NCI-H187 treated with DMSO at 0.1 percent for 48 hours (cell line): ENCODE measurements around the gene CRTC1.
"Not testable (repeated sequence)": the region's sequence is repeated elsewhere in the genome, so short reads cannot be mapped to it uniquely, and the experiment has no call there.

Source experiments
- DNase-seq: peaks from one replicate; lab custom pipeline; 2025; lab: John Stamatoyannopoulos, UW

Gene CRTC1

GRCh38 chr19:18802354-18802753 is 118.9 kb downstream of the CRTC1 start:
- no peak for DNase-seq

GRCh38 chr19:18803550-18804138 is 120.2 kb downstream of the CRTC1 start:
- no peak for DNase-seq

DNA sequence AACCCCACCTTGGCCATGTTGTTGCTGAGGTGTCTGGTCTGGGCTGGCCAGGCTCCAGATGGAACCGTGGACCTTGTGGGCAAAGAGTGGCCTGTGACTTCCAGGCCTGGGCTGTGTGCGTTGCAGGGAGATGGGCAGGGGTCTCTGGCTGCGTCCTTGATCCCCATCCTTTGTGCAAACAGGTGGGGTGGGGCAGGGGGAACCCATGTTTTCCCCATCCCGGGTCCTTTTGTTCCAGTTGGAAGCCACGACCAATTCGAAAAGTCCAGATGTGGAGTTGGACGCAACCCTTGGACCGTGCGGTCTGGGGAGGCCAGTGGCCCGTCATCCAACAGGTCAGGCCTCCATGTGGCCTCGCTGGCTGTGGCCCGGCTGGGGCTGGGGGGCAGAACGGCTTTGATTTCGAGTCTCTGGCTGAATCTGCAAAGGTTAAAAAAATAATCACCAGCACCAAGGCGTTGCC is 120.7 kb downstream of the CRTC1 start:
- no peak for DNase-seq

DNA sequence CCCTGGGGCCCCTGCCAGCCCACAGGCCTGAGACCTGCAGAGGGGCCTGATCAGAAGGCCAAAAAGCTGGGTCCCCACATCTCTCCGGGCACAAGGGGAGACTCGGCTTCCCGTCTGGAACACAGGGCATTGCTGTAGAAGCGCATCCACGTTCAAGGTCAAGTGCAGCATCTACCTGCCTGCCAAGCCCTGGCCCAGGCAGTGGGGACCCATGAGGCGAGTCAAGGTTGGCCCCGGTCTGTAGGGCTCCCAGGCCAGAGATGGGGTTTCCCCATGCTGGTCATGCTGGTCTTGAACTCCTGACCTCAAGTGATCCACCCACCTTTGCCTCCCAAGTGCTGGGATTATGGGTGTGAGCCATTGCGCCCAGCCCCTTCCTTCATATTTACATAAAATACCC is 121.2 kb downstream of the CRTC1 start:
- DNase-seq, result no peak

GRCh38 chr19:18807861-18808331 is 124.4 kb downstream of the CRTC1 start:
- no peak for DNase-seq

DNA sequence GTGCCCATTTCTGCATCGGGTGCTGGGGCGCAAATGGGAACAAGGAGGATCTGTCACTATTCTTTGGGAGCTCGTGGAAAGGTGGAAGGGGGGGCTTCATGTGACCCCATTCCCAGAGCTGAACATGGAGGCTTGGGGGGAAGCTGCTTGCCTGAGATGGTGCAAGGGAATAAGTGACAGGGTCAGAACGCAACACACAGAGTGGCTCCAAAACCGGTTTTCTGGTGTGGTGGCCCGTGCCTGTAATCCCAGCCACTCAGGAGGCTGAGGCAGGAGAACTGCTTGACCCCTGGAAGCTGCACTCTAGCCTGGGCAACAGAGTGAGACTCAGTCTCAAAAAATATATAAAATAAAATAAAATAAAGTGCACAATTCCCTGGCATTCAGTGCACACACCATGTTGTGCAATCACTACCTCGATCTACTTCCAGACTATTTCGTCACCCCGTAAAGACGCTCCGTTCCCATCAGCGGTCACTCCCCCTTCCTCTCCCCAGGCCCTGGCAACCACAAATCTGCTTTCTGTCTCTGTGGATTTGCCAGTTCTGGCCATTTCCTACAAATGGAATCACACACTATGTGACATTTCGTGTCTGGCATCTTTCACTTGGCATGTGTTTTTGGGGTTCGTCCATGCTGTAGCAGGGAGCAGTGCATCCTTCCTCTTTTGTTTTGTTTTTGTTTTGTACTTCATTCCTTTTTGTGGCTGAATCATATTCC is 125.8 kb downstream of the CRTC1 start:
- DNase-seq, result no peak

DNA sequence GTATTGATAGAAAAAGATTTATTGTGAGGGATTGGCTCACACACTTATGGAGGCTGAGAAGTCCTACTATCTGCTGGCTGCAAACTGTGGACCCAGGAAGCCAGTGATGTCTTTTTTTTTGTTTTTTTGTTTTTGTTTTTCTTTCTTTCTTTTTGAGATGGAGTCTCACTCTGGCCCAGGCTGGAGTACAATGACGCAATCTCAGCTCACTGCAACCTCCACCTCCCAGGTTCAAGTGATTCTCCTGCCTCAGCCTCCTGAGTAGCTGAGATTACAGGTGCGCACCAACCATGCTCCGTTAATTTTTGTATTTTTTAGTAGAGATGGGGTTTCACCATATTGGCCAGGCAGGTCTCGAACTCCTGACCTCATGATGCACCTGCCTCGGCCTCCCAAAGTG is 128.2 kb downstream of the CRTC1 start:
- DNase-seq, result not testable (repeated sequence)

- DNase-seq, result no peak
Observed at GRCh38 chr19:18814063-18814462, 130.6 kb downstream of the CRTC1 start.

DNA sequence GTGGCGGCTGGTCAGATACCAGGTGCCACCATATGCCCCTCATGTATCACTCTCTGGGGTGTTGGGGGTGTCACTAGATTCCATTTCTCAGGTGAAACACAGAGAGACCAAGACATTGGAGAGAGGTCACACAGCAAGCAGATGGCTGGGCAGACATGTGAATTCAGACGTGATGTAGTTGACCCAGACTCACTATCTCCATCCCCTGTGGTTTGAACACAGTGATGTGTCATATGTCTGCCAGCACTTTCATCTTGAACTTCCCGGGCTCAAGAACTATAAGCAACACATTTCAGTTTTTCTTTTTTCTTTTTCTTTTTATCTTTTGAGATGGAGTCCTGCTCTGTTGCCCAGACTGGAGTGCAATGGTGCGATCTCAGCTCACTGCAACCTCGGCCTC is 132.2 kb downstream of the CRTC1 start:
- no peak for DNase-seq

DNA sequence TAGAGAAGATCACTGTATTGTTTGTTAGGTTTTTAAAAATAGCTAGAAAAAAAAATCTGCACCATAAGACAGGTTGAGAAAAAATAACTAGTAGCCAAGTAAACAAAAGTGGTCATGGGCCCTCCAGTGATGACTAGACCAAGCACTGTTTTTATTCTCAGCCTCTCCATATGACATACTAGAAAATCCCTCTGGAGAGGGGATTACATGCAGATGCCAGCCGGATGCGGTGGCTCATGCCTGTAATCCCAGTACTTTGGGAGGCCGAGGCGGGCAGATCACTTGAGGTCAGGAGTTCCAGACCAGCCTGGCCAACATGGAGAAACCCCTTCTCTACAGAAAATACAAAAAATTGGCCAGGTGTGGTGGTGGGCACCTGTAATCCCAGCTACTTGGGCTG is 133.2 kb downstream of the CRTC1 start:
- DNase-seq, result not testable (repeated sequence)

- no peak for DNase-seq
Observed at GRCh38 chr19:18817574-18817973, 134.1 kb downstream of the CRTC1 start.

GRCh38 chr19:18828786-18829185 is 145.3 kb downstream of the CRTC1 start:
- DNase-seq, result no peak

DNA sequence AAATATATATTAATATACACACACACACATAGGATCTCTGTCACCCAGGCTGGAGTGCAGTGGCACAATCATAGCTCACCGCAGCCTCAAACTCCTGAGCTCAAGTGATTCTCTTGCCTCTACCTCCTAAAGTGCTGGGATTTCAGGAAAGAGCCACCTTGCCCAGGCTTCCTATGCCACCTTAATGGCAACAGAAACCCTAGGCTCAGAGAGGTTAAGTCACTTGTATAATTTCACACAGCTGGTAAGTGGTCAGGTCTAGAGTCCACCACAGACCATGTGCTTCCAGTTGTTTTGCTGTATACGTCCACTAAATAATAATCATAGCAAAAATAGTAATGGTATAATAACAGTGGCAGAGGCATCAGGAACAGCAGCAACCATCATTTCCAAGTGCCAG is 147.0 kb downstream of the CRTC1 start:
- DNase-seq, result no peak

DNA sequence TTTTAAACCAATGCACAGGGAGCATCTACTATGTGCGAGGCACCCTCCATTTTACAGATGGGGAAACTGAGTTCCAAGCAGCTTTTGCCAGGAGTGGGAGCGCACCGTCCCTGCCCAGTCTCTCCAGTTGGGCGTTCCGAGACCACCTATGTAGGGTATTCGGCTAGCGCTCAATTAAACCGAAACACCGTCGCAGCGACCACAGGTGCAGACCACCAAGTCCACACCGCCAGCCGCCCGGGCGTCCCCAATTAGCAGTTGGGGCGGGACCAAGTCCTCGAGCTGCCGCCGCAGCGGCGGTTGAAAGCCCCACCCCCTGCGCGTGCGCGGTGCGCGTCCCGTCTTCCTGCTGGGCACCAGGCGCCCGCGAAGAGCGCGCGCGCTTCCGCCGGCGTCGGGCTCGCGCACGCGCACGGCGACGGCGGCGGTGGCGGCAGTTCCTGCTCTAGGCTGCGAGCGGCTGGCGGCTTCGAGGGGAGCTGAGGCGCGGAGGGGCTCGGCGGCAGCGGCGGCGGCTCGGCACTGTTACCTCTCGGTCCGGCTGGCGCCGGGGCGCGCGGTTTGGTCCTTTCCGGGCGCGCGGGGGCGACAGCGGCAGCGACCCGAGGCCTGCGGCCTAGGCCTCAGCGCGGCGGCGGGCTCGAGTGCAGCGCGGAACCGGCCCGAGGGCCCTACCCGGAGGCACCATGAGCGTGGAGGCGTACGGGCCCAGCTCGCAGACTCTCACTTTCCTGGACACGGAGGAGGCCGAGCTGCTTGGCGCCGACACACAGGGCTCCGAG is 148.2 kb downstream of the CRTC1 start, which contains the start of gene UPF1:
TSS of gene UPF1 (plus strand) at position 436 of the 782 bp plus-strand sequence. CDS start at position 687, 251 bp downstream.
- peak; percentile 8 for DNase-seq
